ENCODE data around the gene RNF13. TPM values are rescaled to one million over a fixed set of nuclear protein-coding genes. Genes with fewer than 3 reads are reported as not detected.
"Not testable (repeated sequence)": the region's sequence is repeated elsewhere in the genome, so short reads cannot be mapped to it uniquely, and the experiment has no call there.

Gene RNF13
- total RNA-seq, 4 donors from 2014 or later: 48.3 to 63.6 (median 56.9) TPM

GRCh38 chr3:149881879-149882278 is 68.9 kb downstream of the RNF13 start:
- H3K27me3 ChIP-seq: no peaks in the 10 kb centered on the region
- H3K27ac ChIP-seq: peak overlapping the region; percentile 22 to 42 (median 28)
- ATAC-seq: no peak
- H3K4me3 ChIP-seq: no peak overlapping the region
- no peak for DNase-seq
- no peak for TF ChIP-seq POLR2A (IDR thresholded peaks at IDR 0.05)
- no peak for TF ChIP-seq CTCF (IDR thresholded peaks at IDR 0.05 in 4 of 5, conservative IDR thresholded peaks at IDR 0.05 in 1 of 5)
- intact Hi-C loops (cut with DNase I; ENCODE audit: low total_unique reads) (loop anchor here (5.0 kb wide), 1 partner anchor 340 kb away; no protein-coding TSS in a partner anchor), in situ Hi-C loops (cut with MboI; ENCODE audit: low sequenced_read_pairs in 4 of 4) (no loop called here)
- H3K4me1 ChIP-seq: peaks cover 21 to 27% of the 10 kb centered on the region in 2 donors
- no peaks in the 10 kb centered on the region for H3K36me3 ChIP-seq
- peaks cover 0 to 5% (median 0%) of the 10 kb centered on the region in 3 donors for H3K9me3 ChIP-seq

GRCh38 chr3:149883134-149883533 is 70.1 kb downstream of the RNF13 start:
- in situ Hi-C loops (cut with MboI; ENCODE audit: low sequenced_read_pairs in 4 of 4) (no loop called here), intact Hi-C loops (cut with DNase I; ENCODE audit: low total_unique reads) (loop anchor here (5.0 kb wide), 1 partner anchor 339 kb away; no protein-coding TSS in a partner anchor)
- TF ChIP-seq POLR2A (IDR thresholded peaks at IDR 0.05) (no peak), CTCF (IDR thresholded peaks at IDR 0.05 in 4 of 5, conservative IDR thresholded peaks at IDR 0.05 in 1 of 5) (no peak)
- no peak for ATAC-seq
- H3K36me3 ChIP-seq: no peaks in the 10 kb centered on the region
- no peak overlapping the region for H3K4me3 ChIP-seq
- peaks cover 0 to 5% (median 0%) of the 10 kb centered on the region in 3 donors for H3K9me3 ChIP-seq
- no peak for DNase-seq
- no peaks in the 10 kb centered on the region for H3K27me3 ChIP-seq
- peak overlapping the region; percentile 11 to 42 (median 23) for H3K27ac ChIP-seq
- H3K4me1 ChIP-seq: peaks cover 21 to 27% of the 10 kb centered on the region in 2 donors

- H3K4me1 ChIP-seq: peaks cover 24 to 27% of the 10 kb centered on the region in 2 donors
- H3K27me3 ChIP-seq; in situ Hi-C loops (cut with MboI; ENCODE audit: low sequenced_read_pairs in 4 of 4); DNase-seq; H3K4me3 ChIP-seq; H3K36me3 ChIP-seq; H3K27ac ChIP-seq; H3K9me3 ChIP-seq; ATAC-seq: not testable (repeated sequence)
- intact Hi-C loops (cut with DNase I; ENCODE audit: low total_unique reads): loop anchor here (5.0 kb wide), 1 partner anchor 338 kb away; no protein-coding TSS in a partner anchor
Measured at GRCh38 chr3:149883860-149884259, 70.8 kb downstream of the RNF13 start.

GRCh38 chr3:149884848-149885247 is 71.8 kb downstream of the RNF13 start:
- in situ Hi-C loops (cut with MboI; ENCODE audit: low sequenced_read_pairs in 4 of 4); H3K36me3 ChIP-seq; ATAC-seq; DNase-seq; H3K9me3 ChIP-seq; H3K27me3 ChIP-seq; H3K4me3 ChIP-seq: not testable (repeated sequence)
- intact Hi-C loops (cut with DNase I; ENCODE audit: low total_unique reads): loop anchor here (5.0 kb wide), 1 partner anchor 337 kb away; no protein-coding TSS in a partner anchor
- H3K27ac ChIP-seq: peak overlapping the region in 3 of 4 donors; percentile 0 to 36 (median 34)
- peaks cover 24 to 27% of the 10 kb centered on the region in 2 donors for H3K4me1 ChIP-seq

- H3K4me1 ChIP-seq: peaks cover 43 to 45% of the 10 kb centered on the region in 2 donors
- no peaks in the 10 kb centered on the region for H3K27me3 ChIP-seq
- DNase-seq (no peak), ATAC-seq (no peak)
- in situ Hi-C loops (cut with MboI; ENCODE audit: low sequenced_read_pairs in 4 of 4): no loop called here
- H3K4me3 ChIP-seq: no peak overlapping the region
- H3K9me3 ChIP-seq: peaks cover 0 to 5% (median 0%) of the 10 kb centered on the region in 3 donors
- no peak overlapping the region for H3K27ac ChIP-seq
- intact Hi-C loops (cut with DNase I; ENCODE audit: low total_unique reads): no loop called here
- TF ChIP-seq POLR2A (IDR thresholded peaks at IDR 0.05): no peak
- H3K36me3 ChIP-seq: no peaks in the 10 kb centered on the region
Measured at GRCh38 chr3:149886957-149887356, 73.9 kb downstream of the RNF13 start.

- Histone ChIP-seq H3K4me1 (peaks cover 63 to 65% of the 10 kb centered on the region in 2 donors), H3K9me3 (no peaks in the 10 kb centered on the region), H3K4me3 (no peak overlapping the region), H3K27me3 (no peaks in the 10 kb centered on the region), H3K27ac (peak overlapping the region in 1 of 4 donors; percentile 2), H3K36me3 (no peaks in the 10 kb centered on the region)
- intact Hi-C loops (cut with DNase I; ENCODE audit: low total_unique reads) (loop anchor here (10.0 kb wide), 1 partner anchor 877 kb away; no protein-coding TSS in a partner anchor), in situ Hi-C loops (cut with MboI; ENCODE audit: low sequenced_read_pairs in 4 of 4) (no loop called here)
- TF ChIP-seq POLR2A (IDR thresholded peaks at IDR 0.05) (no peak), CTCF (IDR thresholded peaks at IDR 0.05 in 4 of 5, conservative IDR thresholded peaks at IDR 0.05 in 1 of 5) (no peak)
- no peak for ATAC-seq
- no peak for DNase-seq
Measured at GRCh38 chr3:149891621-149892020, 78.6 kb downstream of the RNF13 start.

Measured in gastrocnemius medialis (tissue), 4 donors.